Fibroblast of skin of back (primary cell): ENCODE measurements around the gene DNAJC7. TPM values are rescaled to one million over a fixed set of nuclear protein-coding genes. Genes with fewer than 3 reads are reported as not detected.

Source experiments
- DNase-seq: peaks from one replicate; pipeline ENCODE4 v3.0.0-alpha.2; 2013
- polyA plus RNA-seq, 2 experiments: library from polyadenylated mRNA; unstranded; fragments of 120-200 nt; gene quantifications; one replicate each; pipeline ENCODE4 v1.2.1, GENCODE V29; 2013; ENCODE audit not compliant: insufficient read length in 2 of 2

The DNAJC7 gene
- polyA plus RNA-seq (2013, experiment 1 of 2; ENCODE audit: insufficient read length): 103 TPM
- 70.3 TPM for polyA plus RNA-seq (2013, experiment 2 of 2; ENCODE audit: insufficient read length)

DNA sequence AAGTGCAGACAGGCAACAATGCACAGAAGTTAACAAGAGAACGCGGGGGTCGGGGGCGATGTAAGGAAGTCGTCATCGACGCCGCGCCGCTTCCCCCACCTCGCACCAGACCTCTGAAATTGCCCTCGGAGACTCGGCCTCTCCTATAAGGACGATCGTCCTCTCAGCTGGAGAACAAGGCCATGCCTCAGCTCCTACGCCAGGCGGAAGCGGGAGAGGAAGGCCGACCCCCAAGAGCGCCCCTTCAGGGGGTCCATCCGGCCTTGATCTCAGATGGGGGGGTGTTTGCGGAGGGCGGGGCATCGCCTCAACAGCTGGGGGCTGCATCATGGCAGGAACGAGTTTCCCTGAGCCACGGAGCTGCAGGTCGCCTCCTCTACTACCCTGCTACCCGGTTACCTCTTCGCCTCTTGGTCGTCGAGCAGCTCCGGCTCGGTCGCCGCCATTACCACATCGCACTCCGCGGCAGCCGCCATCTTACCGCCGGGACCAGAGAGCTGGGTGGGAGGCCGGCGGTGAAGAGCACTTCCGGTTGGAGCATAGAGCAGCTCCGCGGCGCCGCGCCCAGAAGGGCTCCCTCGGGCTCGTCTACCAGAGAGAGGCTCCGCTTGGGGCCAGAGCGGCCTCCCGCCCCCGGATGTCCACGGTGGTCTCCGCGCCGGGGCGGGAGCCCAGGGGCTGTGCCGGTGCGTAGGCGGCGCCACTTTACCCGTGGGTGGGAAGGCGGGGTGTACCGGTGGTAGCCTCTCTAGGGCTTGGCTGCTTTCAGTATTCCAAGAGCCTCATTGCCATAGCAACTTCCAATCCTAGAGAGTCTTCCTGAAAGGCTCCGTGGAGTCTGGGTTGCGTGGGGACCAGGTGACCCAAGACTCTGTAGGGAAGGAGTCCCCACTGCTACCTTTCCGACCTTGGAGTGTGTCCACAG is at the start of gene DNAJC7:
TSS of gene DNAJC7 (minus strand) at position 499 of the 925 bp plus-strand sequence. CDS start at position 476, 23 bp downstream.
- DNase-seq: peak; percentile 92

DNA sequence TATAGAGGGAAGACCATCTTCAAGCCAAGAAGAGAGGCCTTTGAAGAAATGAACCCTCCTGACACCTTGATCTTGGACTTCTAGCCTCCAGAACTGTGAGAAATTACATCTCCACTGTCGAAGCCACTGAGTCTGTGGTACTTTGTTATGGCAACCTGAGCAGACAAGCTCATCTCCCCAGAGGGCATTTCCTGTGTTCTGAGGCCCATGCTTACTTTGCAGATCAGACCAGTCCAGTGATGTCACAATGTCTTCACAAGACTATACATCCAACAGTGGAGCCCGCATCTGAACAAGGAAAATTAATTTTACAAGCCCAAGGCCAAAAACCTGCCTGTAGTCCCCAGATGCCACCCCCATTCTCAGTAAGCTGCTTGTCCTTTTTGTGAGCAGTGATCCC is 48.0 kb upstream of the DNAJC7 start:
- DNase-seq: no peak

DNA sequence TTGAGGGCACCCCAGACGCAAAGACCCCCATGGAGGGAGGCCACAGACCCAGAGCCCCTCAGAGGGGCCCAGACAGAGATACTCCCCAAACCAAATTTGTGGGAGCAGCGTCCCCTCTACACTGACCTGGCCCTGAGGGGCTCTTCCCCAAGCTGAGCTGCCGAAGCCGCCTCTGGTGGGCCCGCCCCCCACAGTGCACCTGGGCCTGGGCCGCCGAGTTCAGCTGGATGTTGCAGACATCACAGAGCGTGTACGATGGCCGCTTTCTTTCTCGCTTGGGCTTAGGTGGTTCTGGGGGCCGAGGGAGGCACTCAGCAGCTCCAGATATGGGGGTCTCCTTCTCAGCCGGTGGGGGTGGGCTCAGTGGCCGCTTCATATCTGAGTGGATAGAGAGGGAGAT is 45.4 kb upstream of the DNAJC7 start:
- no peak for DNase-seq

GRCh38 chr17:42061646-42062487 is 44.6 kb upstream of the DNAJC7 start:
- no peak for DNase-seq

DNA sequence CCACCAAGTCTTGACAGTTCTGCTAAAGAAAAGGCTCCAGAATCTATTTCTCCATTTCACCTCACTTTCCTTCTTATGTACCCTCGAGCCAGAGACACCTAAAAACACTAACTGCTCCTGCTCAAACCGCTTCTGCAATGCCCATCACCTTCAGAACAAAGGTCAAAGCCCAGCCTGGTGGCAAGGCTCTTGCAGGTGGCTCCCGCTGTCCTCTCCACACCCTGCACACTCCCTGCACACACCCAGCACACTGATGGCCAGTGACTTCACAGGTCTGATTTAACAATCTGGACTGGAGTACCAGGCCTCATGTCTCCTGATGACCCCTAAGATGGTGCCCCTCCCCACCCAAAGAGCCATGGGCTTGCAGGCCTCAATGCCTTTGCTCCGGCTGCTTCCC is 43.0 kb upstream of the DNAJC7 start:
- no peak for DNase-seq

- DNase-seq: no peak
Observed at GRCh38 chr17:42059815-42060214, 42.6 kb upstream of the DNAJC7 start.

DNA sequence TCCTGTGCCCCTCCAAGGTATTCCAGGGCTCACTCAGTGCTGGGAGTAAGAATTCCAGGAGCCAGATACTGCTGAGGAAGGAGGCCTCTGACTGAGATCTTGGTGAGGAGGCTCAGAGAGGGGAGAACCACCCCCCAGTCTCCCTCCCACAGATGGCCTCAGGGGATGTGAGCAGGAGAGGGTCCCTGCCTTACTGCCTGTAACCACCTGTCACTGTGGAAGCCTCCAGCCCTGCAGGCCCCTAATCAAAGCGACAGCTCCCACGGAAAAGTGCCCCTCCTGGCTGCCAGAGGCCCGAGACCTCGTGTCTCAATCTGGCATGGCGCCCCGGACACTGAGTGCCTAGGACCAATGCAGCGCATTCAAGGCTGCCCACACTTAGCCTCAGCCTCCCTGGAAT is 40.8 kb upstream of the DNAJC7 start:
- no peak for DNase-seq

DNA sequence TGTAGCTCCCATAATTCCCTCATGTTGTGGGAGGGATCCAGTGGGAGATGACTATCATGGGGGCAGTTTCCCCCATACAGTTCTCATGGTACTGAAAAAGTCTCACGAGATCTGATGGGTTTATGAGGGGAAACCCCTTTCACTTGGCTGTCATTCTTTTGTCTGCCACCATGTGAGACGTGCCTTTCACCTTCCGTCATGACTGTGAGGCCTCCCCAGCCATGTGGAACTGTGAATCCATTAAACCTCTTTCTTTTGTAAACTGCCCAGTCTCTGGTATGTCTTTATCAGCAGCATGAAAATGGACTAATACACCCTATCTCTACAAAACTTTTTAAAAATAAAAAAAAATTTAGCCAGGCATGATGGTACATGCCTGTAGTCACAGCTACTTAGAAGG is 39.4 kb upstream of the DNAJC7 start:
- DNase-seq: no peak

GRCh38 chr17:42055496-42055895 is 38.3 kb upstream of the DNAJC7 start:
- DNase-seq: no peak

GRCh38 chr17:42055027-42055426 is 37.8 kb upstream of the DNAJC7 start:
- no peak for DNase-seq

DNA sequence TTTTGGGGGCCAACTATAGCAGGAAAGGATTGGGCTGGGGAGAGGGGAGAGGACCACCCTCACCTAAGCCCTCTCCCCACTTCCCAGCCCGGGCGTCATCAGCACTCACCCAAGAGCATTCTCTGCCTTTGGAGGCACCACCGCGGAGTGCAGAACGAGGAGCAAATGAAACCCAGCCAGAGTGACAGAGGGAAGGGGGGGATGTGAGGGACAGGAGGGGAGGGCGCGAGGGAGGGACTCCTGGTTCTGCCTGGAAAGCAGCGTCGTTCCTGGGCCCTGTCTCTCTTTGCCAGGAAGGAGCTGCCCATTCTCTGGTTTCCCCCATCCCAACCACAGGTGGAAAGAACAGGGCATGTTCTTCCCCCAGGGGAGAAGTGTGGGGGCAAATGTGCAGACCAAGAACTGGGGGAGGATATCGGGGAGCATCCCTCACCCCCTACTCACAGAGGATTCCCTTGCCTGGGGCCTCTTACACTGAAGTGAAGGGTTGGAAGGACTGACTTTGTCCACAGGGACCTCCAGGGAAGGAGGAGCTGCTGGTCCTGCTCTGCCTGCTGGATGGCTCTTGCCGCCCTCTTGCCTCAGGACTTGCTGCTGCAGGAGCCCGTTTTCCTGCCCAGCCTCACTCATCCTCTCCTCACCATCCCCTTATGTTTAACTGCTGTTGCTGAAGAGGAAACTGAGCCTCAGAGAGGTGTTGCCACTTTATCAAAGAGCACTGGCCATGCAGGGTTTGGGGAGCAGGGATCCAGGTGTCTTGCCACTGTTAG is 36.7 kb upstream of the DNAJC7 start:
- DNase-seq: no peak

DNA sequence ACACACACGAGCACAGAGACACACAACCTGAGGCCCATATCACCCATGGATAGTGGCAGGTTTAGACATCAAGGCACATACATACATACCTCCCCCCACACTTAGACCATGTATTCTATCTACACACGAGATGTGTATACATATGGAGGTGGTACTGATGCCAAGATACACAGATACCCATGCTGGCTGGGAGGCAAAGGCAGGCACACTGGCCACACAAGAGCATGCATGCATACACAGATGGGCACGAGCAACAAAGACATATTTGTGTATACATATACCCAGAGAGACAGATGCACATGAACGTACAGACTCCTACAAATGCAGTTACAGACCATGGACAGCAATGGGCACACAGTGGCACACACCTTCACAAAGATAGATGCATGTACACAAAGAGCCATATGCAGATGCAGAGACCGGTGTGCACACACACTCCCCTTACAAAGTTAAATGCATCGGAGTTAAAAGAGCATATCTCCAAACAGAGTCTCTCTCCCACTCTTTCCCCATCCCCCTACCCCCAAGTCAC is 35.2 kb upstream of the DNAJC7 start:
- no peak for DNase-seq

DNA sequence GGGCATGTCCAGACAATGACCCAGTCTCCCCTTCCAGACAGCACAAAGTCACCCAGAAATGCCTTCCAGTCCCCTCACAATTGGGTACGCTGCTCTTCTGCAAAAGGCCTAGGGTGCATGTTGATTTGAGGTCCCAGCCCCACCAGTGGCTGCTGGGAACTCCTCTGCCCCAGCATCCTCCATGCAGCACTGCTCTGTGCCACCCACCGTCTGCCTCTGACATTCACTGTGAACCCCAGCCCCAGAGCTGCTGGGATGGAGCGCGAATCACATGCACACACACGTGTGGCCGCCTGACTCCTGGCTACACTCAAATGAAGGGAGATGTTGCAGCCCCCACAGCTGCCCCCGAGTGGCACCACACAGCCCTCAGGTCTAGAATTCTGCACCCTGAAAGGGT is 34.4 kb upstream of the DNAJC7 start:
- no peak for DNase-seq

DNA sequence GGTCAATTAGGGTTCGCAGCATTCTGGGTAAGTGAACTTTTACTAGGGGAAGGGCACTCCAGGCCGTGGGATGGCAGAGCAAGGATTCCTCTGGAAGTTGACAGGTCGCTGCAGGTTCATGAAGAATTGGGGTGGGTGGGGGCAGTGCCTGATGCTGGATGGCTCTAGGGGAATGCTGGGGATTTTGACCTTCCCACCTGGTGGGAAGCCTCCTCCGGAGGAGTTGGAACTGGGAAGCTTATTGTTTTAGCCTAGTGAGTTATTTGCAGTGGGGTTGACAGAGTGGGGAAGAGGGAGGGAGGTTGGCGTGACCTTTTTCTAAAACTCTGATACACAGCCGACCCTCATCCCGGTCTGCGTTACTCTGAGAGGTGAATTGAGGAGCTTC is 33.8 kb upstream of the DNAJC7 start:
- DNase-seq: no peak

GRCh38 chr17:42050393-42051012 is 33.3 kb upstream of the DNAJC7 start, which contains the start of gene C17orf113:
Gene C17orf113, minus strand, starts transcription at chr17:42050601. Its CDS starts 7,225 bp downstream, at chr17:42043376.
- DNase-seq: peak; percentile 39

GRCh38 chr17:42049834-42050392 is 32.7 kb upstream of the DNAJC7 start:
- DNase-seq: no peak

- no peak for DNase-seq
Observed at GRCh38 chr17:42047343-42047742, 30.1 kb upstream of the DNAJC7 start.

DNA sequence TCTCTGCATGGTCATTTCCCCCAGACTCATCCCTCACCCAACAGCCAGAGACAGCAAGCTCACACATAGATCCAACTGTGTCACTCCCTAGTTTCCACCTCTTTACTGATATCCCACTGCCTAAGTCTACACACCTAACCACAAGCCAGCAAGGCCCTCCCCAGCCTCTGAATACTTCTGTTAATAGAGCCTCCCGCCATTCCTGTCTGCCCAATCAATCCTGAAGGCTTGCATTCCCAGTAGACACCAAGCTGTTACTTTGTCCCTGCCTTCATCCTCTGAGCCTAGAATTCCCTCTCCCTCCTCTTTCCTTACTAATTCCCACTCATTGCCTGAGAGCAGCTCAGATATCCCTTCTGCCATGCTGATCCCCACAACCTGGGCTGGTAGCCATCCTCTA is 28.5 kb upstream of the DNAJC7 start:
- DNase-seq: no peak

DNA sequence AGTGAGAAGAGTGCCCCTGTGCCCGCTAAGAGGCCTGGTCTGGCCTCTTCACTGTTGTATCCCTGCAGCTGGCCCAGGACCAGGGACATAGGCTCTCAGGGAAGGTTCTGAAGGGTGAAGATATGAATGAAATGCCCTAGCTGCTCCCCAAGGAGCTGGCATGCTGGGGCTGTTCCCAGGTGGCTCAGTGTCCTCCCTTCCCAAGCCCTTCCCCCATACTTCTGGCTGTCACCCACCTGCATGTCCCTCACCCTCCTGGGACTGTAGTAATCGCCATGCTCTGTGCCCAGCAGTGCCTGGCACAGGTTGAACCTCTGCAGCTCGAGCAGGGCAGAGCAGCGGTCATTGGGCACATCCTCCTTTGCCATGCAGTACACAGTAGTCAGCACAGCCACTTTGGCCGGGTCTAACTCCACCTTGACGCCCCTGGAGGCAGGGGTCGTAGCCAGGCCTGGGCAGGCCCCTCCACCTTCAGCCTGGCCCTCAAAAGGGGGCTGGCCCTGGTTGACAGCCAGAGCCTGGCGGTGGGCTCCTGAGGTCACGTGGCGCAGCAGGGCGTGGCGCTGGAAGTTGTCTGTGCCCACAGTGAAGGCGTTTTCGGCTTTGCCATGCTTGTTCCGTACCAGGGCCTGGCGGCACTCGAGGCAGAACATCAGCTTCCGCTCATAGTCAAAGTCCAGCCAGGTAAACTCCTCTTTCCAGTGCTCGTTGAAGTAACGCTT is 25.5 kb upstream of the DNAJC7 start:
- no peak for DNase-seq

GRCh38 chr17:42041619-42042018 is 24.4 kb upstream of the DNAJC7 start:
- DNase-seq: no peak

GRCh38 chr17:42040818-42041217 is 23.6 kb upstream of the DNAJC7 start:
- DNase-seq: no peak
